Inflammatory macrophage (primary cell): ENCODE measurements around the gene CAPN14.
A peak's percentile ranks its signal among the peaks of the same experiment; 100 is the strongest.

Experiments
- DNase-seq, 2 donors: peaks; one replicate each; pipeline ENCODE4 v3.0.0-alpha.2; 2020 to 2022

The CAPN14 gene

DNA sequence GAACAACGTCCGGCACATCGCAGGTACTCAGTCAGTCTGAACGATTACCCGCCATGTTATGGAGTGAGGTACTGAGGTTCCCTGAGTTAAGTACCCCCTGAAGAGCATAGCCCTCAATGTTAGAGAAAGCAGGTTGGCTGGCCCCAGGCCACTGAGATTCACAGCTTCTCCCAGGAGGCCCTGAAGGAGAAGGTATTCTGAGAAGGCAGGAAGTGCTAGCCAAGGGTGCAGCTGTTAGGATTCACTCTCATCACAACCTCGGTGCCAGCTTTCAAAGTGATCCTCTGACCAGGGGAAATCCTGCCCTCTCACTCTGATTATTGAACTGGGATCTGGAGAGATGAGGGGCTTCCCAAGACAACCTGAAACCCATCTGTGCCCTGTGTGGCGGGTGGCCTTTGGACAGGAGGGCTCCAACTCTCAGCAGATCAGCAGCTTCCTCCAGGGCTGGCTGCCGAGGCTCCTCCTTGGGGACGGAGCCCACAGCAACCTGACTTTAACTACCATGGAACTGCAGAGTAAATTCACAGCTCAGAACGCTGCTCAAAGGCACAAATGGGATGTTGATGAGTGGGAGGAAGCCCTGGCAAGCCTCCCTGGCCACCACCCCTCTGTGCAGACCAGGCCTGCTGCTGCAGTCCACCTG lies 24.4 kb upstream of the CAPN14 start:
- DNase-seq, result no peak

- no peak for DNase-seq
Measured at GRCh38 chr2:31240381-31241365, 23.4 kb upstream of the CAPN14 start.

- no peak for DNase-seq
Measured at GRCh38 chr2:31239593-31240177, 22.4 kb upstream of the CAPN14 start.

DNA sequence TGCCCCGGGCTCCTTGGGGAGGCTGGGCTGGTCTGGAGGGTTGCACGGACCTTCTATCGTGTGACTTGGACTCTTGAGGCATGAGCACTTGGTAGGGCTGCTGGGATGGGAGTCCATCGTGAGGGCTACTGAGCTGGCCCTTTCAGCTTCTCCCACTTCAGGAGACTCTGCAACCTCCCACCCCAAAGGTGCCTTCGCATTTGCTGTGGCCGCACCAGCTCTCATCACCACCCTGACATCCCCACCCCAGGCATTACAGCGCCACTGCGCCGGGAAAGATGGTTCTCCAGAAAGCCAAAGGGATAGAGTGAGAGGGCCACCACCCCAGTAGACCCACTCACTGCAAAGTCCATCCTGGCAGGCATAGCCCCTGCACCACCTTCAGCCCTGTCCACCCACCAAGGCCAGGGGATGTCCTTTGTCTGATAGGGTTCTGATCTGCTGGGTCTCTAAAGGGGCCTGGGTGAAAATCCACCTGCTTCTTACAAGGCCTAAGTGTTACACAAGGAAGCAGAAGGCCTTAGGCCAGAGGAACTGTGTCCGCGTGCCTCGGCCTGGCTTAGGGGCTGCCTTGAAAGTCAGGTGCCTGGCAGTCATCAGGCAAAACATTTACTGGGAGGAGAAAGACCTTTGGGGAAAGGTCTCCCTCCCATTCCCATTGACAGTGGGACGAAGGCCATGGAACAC lies 21.7 kb upstream of the CAPN14 start:
- DNase-seq, result no peak

- DNase-seq, result no peak
Measured at GRCh38 chr2:31238126-31238905, 21.0 kb upstream of the CAPN14 start.

GRCh38 chr2:31237348-31238017 lies 20.2 kb upstream of the CAPN14 start:
- DNase-seq, result no peak

DNA sequence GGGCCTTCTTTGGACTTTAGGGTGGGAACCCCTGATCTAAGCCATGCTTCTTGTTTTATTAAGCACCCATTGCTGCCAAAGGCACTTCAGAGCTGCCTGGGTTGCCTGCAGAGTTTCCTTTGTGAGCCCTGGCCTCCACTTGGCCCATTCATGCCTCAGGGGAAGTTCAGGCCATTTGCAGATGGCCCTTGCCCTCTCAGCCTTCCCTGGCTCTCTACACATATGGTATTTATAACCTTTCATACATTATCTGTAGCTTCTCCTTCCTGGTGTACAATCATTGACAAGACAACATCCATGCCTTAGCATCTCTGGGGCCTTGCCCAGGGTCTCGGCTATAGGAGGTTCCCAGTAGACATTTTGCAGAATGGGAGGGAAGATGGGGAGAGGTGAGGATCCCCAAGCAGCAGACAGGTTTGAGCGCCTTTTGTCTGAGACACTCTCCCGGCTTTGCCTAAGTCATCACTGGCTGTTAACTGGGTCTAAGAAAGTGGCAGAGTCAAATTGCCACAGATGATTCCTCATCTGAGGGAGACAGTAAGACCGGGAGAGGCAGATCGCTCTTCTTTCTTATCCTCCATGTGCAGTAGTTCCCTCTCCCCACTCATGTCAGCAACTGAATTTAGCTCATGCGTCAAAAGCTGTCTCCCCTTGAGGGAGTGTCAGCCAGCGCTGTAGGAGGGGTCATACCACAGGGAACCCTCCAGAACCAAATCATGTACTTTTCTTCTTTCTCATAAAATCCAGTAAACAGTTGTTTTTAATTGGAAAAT lies 19.3 kb upstream of the CAPN14 start:
- DNase-seq, result no peak

GRCh38 chr2:31235504-31235902 lies 18.2 kb upstream of the CAPN14 start:
- no peak for DNase-seq

DNA sequence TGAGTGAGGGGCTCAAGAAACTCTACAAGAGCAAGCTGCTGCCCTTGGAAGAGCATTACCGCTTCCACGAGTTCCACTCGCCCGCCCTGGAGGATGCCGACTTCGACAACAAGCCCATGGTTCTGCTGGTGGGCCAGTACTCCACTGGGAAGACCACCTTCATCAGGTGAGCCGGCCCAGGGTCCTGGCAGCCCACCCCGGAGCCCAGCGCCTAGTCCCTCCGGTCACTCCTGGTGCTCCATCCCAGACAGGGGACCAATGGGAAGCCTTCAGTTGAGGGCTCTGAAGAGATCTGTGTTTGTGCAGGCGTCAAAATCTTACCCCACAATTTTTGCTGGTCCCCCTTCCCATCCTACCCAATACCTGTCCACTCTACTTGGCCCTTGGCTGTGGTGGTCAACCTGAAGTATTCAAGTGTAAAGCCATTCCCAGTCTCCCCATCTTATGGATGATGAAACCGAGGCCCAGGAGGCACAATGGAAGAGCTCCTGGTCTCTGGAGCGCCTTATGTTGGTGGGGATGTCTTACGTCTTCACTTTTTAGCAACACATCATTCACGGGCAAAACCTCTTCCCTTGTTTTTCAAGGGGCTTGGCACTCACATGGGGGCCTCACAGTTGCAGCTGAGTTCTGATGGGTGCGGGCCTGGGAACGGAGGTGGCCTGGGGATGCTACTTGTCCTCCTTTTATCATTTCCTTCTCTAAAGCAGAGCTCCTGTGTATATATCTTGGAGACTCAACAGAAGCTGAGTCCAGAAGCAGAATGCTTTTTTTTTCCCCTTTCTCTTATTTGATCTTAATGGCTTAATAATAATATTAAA lies 17.6 kb upstream of the CAPN14 start:
- DNase-seq, result no peak

GRCh38 chr2:31233741-31234682 lies 16.7 kb upstream of the CAPN14 start, which contains the start of gene EHD3:
TSS of gene EHD3 (plus strand) at chr2:31234152. CDS start at chr2:31234622, 470 bp downstream.
- peak; percentile 72 to 85 for DNase-seq

DNA sequence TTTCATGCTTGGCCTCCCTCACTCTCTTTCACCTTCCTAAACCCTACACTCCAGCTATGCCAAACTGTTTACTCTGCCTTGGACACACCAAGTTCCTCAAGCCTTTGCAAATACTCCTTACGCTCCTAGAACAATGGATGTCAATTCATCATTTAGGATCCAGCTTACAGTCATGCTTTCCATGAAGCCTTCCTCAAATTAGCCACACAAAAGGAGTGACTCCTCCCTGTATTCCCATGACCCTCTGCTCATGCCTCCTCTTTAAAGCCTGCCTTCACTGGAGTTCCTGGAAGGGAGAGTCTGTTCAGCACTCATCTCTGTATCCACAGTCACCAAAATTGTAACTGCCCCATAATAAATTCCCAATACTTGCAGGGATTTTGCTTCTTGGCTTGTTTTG lies 15.9 kb upstream of the CAPN14 start:
- DNase-seq, result peak in 1 of 2 donors; percentile 13

DNA sequence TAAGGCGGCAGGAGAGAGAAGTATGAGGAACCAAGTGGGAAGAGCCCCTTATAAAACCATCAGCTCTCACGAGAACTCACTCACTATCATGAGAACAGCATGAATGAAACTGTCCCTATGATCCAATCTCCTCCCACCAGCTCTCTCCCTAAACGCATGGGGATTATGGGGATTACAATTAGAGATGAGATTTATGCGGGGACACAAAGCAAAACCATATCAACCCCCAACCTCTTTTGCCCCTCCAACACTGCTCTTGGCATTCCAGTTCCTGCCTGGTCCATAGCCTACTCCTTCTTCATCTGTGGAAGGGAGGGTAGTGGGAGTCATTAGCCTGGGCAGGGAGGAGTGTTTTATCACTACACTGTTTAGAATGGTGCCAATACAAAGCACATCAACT lies 15.3 kb upstream of the CAPN14 start:
- DNase-seq, result no peak

DNA sequence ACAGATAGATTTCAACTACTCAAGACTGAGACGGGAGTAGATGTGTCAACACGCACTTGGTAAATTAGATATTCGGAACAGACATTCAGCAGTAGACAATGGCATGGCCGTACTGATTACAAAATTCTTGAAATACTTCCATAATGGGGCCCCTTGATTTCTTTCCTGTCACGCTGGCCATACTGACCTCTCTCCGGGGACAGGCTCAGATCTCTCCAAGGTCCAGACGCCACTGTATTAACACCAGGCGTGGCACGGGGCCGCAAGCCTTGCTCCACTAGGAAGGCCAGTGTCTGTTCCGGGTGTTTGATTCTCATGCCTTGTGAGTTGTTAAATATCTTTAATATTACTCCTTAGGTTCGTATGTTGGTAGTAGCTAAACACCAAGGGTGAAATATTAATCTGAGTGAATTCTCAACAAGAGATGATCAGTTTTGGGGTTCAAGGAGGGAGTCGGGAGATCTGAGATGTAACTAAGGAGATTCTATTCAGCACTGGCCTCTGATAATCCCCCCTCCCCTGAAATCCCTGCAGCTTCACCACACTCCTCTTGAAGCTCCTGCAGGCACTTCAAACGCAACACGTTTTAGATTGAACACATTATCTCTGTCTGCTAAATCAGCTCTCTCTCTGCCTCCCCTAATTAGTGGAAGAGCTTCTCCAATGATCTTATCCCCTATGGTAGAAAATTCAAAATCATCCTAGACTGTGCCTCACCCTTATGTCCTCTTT lies 14.4 kb upstream of the CAPN14 start:
- no peak for DNase-seq

GRCh38 chr2:31230751-31231150 lies 13.4 kb upstream of the CAPN14 start:
- DNase-seq, result no peak

GRCh38 chr2:31228717-31229116 lies 11.4 kb upstream of the CAPN14 start:
- DNase-seq, result no peak

GRCh38 chr2:31227711-31228125 lies 10.4 kb upstream of the CAPN14 start:
- DNase-seq, result no peak

DNA sequence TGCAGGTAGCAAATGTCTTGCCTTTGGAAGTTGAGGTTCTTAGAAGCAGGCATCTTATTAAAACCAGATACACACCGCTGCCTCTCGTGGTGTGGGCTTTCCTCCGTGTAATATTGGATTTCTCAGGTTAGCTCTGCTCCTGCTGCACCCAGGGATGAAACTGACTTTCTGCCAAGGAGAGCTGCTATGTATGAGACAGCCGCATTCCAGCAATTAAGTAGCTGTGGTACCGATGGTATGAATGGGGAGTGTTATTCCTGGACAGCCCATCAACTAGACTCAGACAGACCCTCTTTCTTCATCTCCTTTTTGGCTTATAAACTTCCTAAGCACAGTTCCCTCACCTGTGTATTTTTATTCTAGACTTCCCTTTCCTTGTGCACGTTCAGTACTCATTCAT lies 9.8 kb upstream of the CAPN14 start:
- no peak for DNase-seq

DNA sequence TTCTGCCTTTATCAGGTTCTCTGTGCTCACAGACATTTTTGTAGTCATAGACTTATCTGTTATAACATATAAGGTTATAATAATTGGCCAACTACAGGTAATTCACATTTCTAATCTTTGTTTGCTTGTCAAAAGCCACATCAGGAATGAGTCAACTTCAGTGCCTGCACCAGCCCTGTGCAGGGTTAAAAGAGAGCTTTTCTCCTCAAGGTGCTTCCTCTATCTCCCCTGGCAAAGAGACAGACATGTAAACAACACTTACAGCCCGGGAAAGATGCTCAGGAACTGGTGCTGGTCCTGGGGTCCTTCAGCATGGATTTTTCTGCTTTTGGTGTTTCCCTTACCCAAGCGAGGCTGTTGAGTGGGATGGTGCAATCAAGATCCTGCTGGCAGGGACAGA lies 9.0 kb upstream of the CAPN14 start:
- DNase-seq, result no peak
